Cardiac muscle cell (in vitro differentiated cells and primary cell): ENCODE measurements around the gene SELENOS. TPM values are rescaled to one million over a fixed set of nuclear protein-coding genes. Genes with fewer than 3 reads are reported as not detected.

Experiments used
- DNase-seq, 2 donors: peaks; one replicate each; pipeline versions ENCODE4 v3.0.0 to v3.0.0-alpha.2; 2010 to 2017; ENCODE audit warnings: low read depth in 1 of 2, low spot score in 1 of 2
- H3K27ac ChIP-seq: fragments of 200-600 bp; sonication (generic); 2 replicates; pipeline ENCODE4 v1.5.1; 2016
- H3K27me3 ChIP-seq: fragments of 200-600 bp; sonication (generic); 2 replicates; pipeline ENCODE4 v1.6.0; 2016; ENCODE audit warnings: control low read depth
- H3K36me3 ChIP-seq: fragments of 200-600 bp; sonication (generic); 2 replicates; pipeline ENCODE4 v1.5.1; 2016; ENCODE audit warnings: control low read depth
- H3K4me1 ChIP-seq: fragments of 200-600 bp; sonication (generic); 2 replicates; pipeline ENCODE4 v1.8.1; 2017; ENCODE audit warnings: low read depth, mild to moderate bottlenecking, mixed run types
- H3K4me3 ChIP-seq: fragments of 200-600 bp; sonication (generic); 2 replicates; pipeline ENCODE4 v1.5.1; 2016; ENCODE audit warnings: mild to moderate bottlenecking
- H3K9me3 ChIP-seq: fragments of 200-600 bp; sonication (generic); 2 replicates; pipeline ENCODE4 v1.5.1; 2017; ENCODE audit warnings: low read depth, mild to moderate bottlenecking, control low read depth
- CTCF ChIP-seq: IDR thresholded peaks from 2 replicates; pipeline ENCODE4 v1.5.1; 2012; ENCODE audit warnings: low read depth, mild to moderate bottlenecking, low read length
- polyA plus RNA-seq: library from polyadenylated mRNA; unstranded; fragments of >200 nt; fragmentation: Nextera tagmentation; extraction: Ambion mirVana; gene quantifications from 2 replicates; pipeline ENCODE4 v1.2.1, GENCODE V29; 2016
- total RNA-seq: library from RNA; depleted of rRNA; stranded (reverse); fragments of >200 nt; gene quantifications from 2 replicates; pipeline ENCODE4 v1.2.3, GENCODE V29; 2016

SELENOS gene
- total and polyA plus RNA-seq, 2 experiments from 2014 or later, result 48.3 to 103 TPM

DNA sequence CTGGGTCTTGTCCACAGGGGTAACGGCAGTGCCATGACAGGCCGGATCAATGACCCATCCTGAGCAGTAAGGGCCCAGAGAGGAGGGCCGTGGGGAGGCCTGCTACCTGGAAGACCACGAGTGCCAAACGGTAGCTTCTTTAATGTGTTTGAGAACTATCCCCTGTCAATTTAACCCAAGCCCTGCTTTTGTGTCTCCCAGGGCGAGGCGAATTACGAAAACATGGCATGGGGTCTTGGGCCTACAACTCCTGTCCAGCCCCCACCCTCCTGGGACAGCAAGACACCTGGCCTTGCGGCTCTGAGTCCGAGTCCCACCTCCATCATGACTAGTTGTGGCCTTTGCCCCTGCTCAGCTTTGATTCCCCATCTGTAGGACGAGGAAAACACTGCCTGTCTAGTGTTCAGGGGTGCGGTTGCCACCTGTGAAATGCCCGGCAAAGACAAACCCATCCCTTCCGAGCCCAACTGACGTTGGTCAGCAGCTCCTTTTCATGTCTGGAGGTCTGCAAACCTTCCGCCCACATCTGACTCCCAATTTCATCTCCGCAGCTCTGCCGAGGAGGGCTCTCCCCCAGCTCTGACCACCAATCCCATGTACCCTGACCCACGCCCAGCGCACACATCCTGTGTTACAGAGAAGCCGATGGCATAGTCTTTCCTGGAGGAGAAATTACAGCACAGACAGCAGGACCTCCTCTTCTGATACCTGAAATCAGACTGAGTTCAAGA, 46.7 kb upstream of the SELENOS start:
- H3K27me3 ChIP-seq, result peaks cover 9% of the 10 kb centered on the region
- no peak overlapping the region for H3K4me3 ChIP-seq
- DNase-seq, result no peak
- no peaks in the 10 kb centered on the region for H3K9me3 ChIP-seq
- no peaks in the 10 kb centered on the region for H3K4me1 ChIP-seq
- no peak for TF ChIP-seq CTCF
- H3K27ac ChIP-seq, result no peak overlapping the region
- no peaks in the 10 kb centered on the region for H3K36me3 ChIP-seq

DNA sequence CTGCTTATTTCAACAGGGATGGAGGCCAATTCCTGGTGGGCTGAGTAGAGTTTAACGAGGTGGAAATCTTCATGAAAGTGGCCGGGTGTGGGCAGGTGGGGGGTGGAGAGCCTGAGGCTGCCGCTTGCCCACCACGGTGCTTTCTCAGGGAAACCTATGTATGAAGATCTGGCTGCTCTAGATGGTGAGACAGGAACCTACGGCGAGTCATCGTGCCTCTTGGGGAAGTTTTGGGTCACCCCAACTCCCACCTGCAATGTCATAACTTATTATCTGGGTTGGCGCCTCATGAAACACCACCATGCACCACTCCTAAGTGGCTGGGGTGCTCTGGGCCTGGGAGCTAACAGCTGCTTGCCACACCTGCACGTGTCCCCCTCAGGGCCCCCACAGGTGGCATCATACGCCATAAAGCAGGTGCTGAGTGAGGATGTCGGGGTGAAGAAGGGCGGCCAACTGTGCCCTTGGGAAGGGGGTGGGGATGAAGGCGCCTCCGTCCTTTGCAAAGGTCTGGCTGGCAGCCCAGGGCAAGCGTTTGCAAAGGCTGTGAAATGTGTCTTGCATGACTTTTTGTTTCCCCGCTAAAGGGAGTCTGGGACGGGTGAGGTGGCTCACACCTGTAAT, 45.7 kb upstream of the SELENOS start:
- no peak for DNase-seq
- Histone ChIP-seq H3K36me3 (no peaks in the 10 kb centered on the region), H3K27ac (no peak overlapping the region), H3K27me3 (peaks cover 6% of the 10 kb centered on the region), H3K4me3 (no peak overlapping the region), H3K4me1 (no peaks in the 10 kb centered on the region), H3K9me3 (no peaks in the 10 kb centered on the region)
- no peak for TF ChIP-seq CTCF

GRCh38 chr15:101322016-101322695, 44.9 kb upstream of the SELENOS start:
- TF ChIP-seq CTCF, result no peak
- H3K27me3 ChIP-seq, result peaks cover 5% of the 10 kb centered on the region
- no peaks in the 10 kb centered on the region for H3K9me3 ChIP-seq
- H3K4me3 ChIP-seq, result no peak overlapping the region
- no peaks in the 10 kb centered on the region for H3K4me1 ChIP-seq
- no peak for DNase-seq
- no peak overlapping the region for H3K27ac ChIP-seq
- no peaks in the 10 kb centered on the region for H3K36me3 ChIP-seq

DNA sequence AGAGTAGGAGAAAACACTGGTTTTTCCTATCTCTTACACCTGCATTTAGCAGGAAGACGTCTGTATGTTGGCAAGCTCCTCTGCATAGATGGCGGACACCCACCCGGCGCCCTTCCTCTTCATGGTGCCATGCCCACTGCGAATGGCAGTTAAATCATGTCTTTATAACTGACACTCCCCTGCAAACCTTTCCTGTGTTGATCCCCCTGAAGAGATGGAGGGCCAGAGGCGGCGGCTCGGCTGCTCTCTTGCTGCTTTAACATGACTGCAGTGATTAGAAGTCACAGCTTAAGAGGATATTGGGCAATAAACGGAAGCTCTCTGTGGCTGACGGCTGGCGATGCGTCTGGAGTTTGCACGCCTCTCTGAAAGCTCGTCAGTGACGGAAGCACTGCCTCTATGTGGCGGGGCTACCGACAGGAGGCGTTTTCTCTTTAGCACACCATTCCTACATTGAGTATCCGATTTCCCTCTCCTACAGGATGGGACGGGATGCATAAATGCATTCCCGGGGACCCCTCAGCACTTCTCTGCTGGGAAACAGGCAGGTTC, 43.3 kb upstream of the SELENOS start:
- TF ChIP-seq CTCF, result peak; percentile 51
- Histone ChIP-seq H3K4me3 (no peak overlapping the region), H3K4me1 (no peaks in the 10 kb centered on the region), H3K27ac (no peak overlapping the region), H3K36me3 (no peaks in the 10 kb centered on the region), H3K27me3 (peaks cover 5% of the 10 kb centered on the region), H3K9me3 (no peaks in the 10 kb centered on the region)
- peak; percentile 30 to 81 for DNase-seq

DNA sequence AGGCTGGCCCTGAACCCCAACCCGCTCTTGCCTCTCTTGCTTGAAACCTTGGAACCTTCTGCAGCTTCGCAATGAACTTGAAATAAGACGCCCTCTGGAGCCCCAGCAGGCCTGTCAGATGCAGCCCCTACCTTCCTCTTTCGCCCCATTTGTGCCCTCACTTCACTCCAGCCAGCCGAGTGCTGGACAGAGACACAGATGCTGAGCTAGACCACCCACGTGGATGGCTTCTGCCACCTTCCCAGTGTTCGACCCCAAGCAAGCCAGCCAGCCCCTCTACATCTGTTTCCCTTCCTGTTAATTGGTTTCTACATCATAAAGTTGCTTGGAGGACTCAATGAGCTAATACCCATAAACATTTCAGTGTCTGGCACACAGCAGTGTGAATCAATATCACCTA, 41.6 kb upstream of the SELENOS start:
- no peaks in the 10 kb centered on the region for H3K4me1 ChIP-seq
- H3K4me3 ChIP-seq, result no peak overlapping the region
- H3K9me3 ChIP-seq, result no peaks in the 10 kb centered on the region
- DNase-seq, result peak in 1 of 2 donors; percentile 51
- peaks cover 5% of the 10 kb centered on the region for H3K27me3 ChIP-seq
- no peak for TF ChIP-seq CTCF
- no peaks in the 10 kb centered on the region for H3K36me3 ChIP-seq
- H3K27ac ChIP-seq, result no peak overlapping the region
